CD14-positive monocyte (primary cell): ENCODE data around the gene PRKX. TPM values are rescaled to one million over a fixed set of nuclear protein-coding genes. Genes with fewer than 3 reads are reported as not detected.
A peak's percentile ranks its signal among the peaks of the same experiment; 100 is the strongest.

Source experiments
- DNase-seq, 3 donors: peaks; one replicate each; pipeline ENCODE4 v3.0.0-alpha.2; 2011 to 2022
- H2AFZ ChIP-seq: 2 replicates; pipeline ENCODE4 v1.6.0; 2012; ENCODE audit warnings: mild to moderate bottlenecking, low read depth, low read length, inconsistent platforms; ENCODE audit not compliant: insufficient read depth, poor library complexity, severe bottlenecking
- H3K27ac ChIP-seq, 2 donors: 1 replicate in 1 of 2; 2 replicates in 1 of 2; pipeline ENCODE4 v1.5.1; 2012 to 2013; ENCODE audit warnings: low read length in 2 of 2, control low read depth in 1 of 2, inconsistent platforms in 1 of 2, low read depth in 1 of 2, mild to moderate bottlenecking in 1 of 2
- H3K27me3 ChIP-seq, 2 donors: one replicate each; pipeline versions ENCODE4 v1.6.0 to v1.6.1; 2011 to 2013; ENCODE audit warnings: low read length in 2 of 2; ENCODE audit not compliant: control insufficient read depth in 2 of 2, insufficient read depth in 2 of 2
- H3K36me3 ChIP-seq, 2 donors: replicated peaks in 1 of 2; 1 replicate in 1 of 2; 2 replicates in 1 of 2; pipeline versions ENCODE4 v1.5.1 to v1.6.1; 2012 to 2013; ENCODE audit warnings: low read length in 2 of 2, control low read depth in 1 of 2, inconsistent platforms in 1 of 2, mild to moderate bottlenecking in 1 of 2; ENCODE audit not compliant: insufficient read depth in 2 of 2, control insufficient read depth in 1 of 2
- H3K4me1 ChIP-seq, 2 donors: 1 replicate in 1 of 2; 2 replicates in 1 of 2; pipeline versions ENCODE4 v1.5.1 to v1.6.1; 2012 to 2013; ENCODE audit warnings: low read length in 2 of 2, control low read depth in 1 of 2, inconsistent platforms in 1 of 2, mild to moderate bottlenecking in 1 of 2, moderate library complexity in 1 of 2; ENCODE audit not compliant: insufficient read depth in 2 of 2, control insufficient read depth in 1 of 2
- H3K4me2 ChIP-seq: replicated peaks from 2 replicates; pipeline ENCODE3; 2012; ENCODE audit warnings: low read length, moderate library complexity, mild to moderate bottlenecking; ENCODE audit not compliant: poor library complexity, severe bottlenecking; ENCODE audit errors: extremely low read depth
- H3K4me3 ChIP-seq, 3 experiments: fragments of 200-600 bp in 1 of 3; sonication (generic) in 1 of 3; replicated peaks in 1 of 3; 1 replicate in 2 of 3; 2 replicates in 1 of 3; pipeline ENCODE4 v1.5.1; 2011 to 2013; ENCODE audit warnings: low read length in 3 of 3, mild to moderate bottlenecking in 3 of 3, control low read depth in 2 of 3, low read depth in 2 of 3, inconsistent platforms in 1 of 3, moderate library complexity in 1 of 3
- H3K79me2 ChIP-seq: 2 replicates; pipeline ENCODE4 v1.6.0; 2012; ENCODE audit warnings: mild to moderate bottlenecking, control low read depth, inconsistent platforms, low read length, moderate library complexity; ENCODE audit not compliant: insufficient read depth
- H3K9ac ChIP-seq: 2 replicates; pipeline ENCODE4 v1.6.0; 2017; ENCODE audit warnings: low read length, mild to moderate bottlenecking; ENCODE audit not compliant: insufficient read depth, poor library complexity, severe bottlenecking
- H3K9me3 ChIP-seq, 2 donors: replicated peaks in 1 of 2; 1 replicate in 1 of 2; 2 replicates in 1 of 2; pipeline versions ENCODE4 v1.5.1 to v1.6.1; 2012 to 2013; ENCODE audit warnings: low read length in 2 of 2, control low read depth in 1 of 2; ENCODE audit not compliant: control insufficient read depth in 1 of 2, insufficient read depth in 1 of 2
- H4K20me1 ChIP-seq: 2 replicates; pipeline ENCODE4 v1.6.0; 2012; ENCODE audit warnings: mild to moderate bottlenecking, low read length, control low read depth, moderate library complexity; ENCODE audit not compliant: insufficient read depth
- H3K27ac Mint-ChIP-seq, 7 donors: one replicate each; pipeline ENCODE4 v1.8.0; 2020; ENCODE audit warnings: mild to moderate bottlenecking in 7 of 7, mixed read lengths in 7 of 7, moderate library complexity in 6 of 7, inconsistent platforms in 2 of 7
- H3K27me3 Mint-ChIP-seq, 3 donors: one replicate each; pipeline ENCODE4 v1.8.0; 2021 to 2022; ENCODE audit warnings: low read depth in 3 of 3, mild to moderate bottlenecking in 3 of 3, mixed read lengths in 3 of 3, moderate library complexity in 3 of 3, inconsistent platforms in 1 of 3
- H3K36me3 Mint-ChIP-seq, 2 donors: one replicate each; pipeline ENCODE4 v1.8.0; 2020; ENCODE audit warnings: mixed read lengths in 2 of 2, inconsistent platforms in 1 of 2, mild to moderate bottlenecking in 1 of 2
- H3K4me1 Mint-ChIP-seq: one replicate; pipeline ENCODE4 v1.8.0; 2020; ENCODE audit warnings: mild to moderate bottlenecking, mixed read lengths
- H3K4me3 Mint-ChIP-seq, 2 donors: one replicate each; pipeline ENCODE4 v1.8.0; 2020; ENCODE audit warnings: mild to moderate bottlenecking in 2 of 2, mixed read lengths in 2 of 2, moderate library complexity in 1 of 2
- H3K9me3 Mint-ChIP-seq, 7 donors: one replicate each; pipeline ENCODE4 v1.8.0; 2020 to 2022; ENCODE audit warnings: mixed read lengths in 7 of 7, mild to moderate bottlenecking in 6 of 7, moderate library complexity in 6 of 7, inconsistent platforms in 2 of 7
- CTCF ChIP-seq: fragments of 200-600 bp; IDR thresholded peaks from one replicate; pipeline ENCODE4 v1.8.0; 2022; ENCODE audit warnings: antibody characterized with exemption, mild to moderate bottlenecking
- WGBS: methylation state at CpG from one replicate; pipeline ENCODE4 v1.1.5; 2013; ENCODE audit warnings: missing lambda C conversion rate; ENCODE audit not compliant: insufficient coverage; 5-methylcytosine and 5-hydroxymethylcytosine counted together
- intact Hi-C, 2 donors: fragments of 100-400 bp; cut with micrococcal nuclease; formaldehyde crosslinking; loops; one replicate each; pipeline versions ENCODE4 v1.15.0 to v1.15.1; 2023
- polyA plus RNA-seq, 3 donors: library from polyadenylated mRNA; depleted of rRNA in 1 of 3; unstranded in 2 of 3; stranded (reverse) in 1 of 3; fragments of 300-500 nt in 2 of 3; fragments of >200 nt in 1 of 3; fragmentation: Illumina TruSeq in 2 of 3; gene quantifications; 1 replicate in 2 of 3; 2 replicates in 1 of 3; pipeline ENCODE4 v1.2.3, GENCODE V29; 2012 to 2021

Gene PRKX
- polyA plus RNA-seq, 3 donors, result 41.6 to 47.0 (median 46.2) TPM

- Histone ChIP-seq H3K4me1 (peaks cover 55 to 63% of the 10 kb centered on the region in 2 donors), H3K4me2 (peak overlapping the region; percentile 84), H3K36me3 (peaks cover 0 to 10% of the 10 kb centered on the region in 2 donors), H2AFZ (peak overlapping the region; percentile 75), H3K4me3 (peak overlapping the region; percentile 50 to 98 (median 83)), H3K79me2 (peaks cover 74% of the 10 kb centered on the region), H3K27ac (peak overlapping the region; percentile 81 to 95), H3K9me3 (no peaks in the 10 kb centered on the region), H3K9ac (peak overlapping the region; percentile 69), H4K20me1 (peaks cover 2% of the 10 kb centered on the region), H3K27me3 (no peaks in the 10 kb centered on the region)
- WGBS, result no CpG with 5 or more reads among the region's 9 CpGs
- Mint-ChIP-seq H3K27ac (peak overlapping the region; percentile 90 to 98 (median 95)), H3K27me3 (no peaks in the 10 kb centered on the region), H3K4me3 (peak overlapping the region; percentile 68 to 91), H3K36me3 (peaks cover 2 to 18% of the 10 kb centered on the region in 2 donors), H3K4me1 (peaks cover 53% of the 10 kb centered on the region), H3K9me3 (peaks cover 0 to 2% (median 0%) of the 10 kb centered on the region in 7 donors)
- DNase-seq, result peak; percentile 35 to 50 (median 39)
- no peak for TF ChIP-seq CTCF
- intact Hi-C loops, result no loop called here
These were observed 13.5 kb downstream of the PRKX start for GRCh38 chrX:3699821-3700381.

GRCh38 chrX:3697701-3698279, 15.7 kb downstream of the PRKX start:
- Histone ChIP-seq H3K4me2 (peak overlapping the region; percentile 10), H3K79me2 (peaks cover 69% of the 10 kb centered on the region), H3K9me3 (no peaks in the 10 kb centered on the region), H3K27me3 (no peaks in the 10 kb centered on the region), H3K36me3 (no peaks in the 10 kb centered on the region), H3K4me3 (no peak overlapping the region), H2AFZ (no peak overlapping the region), H3K27ac (peak overlapping the region; percentile 50 to 63), H3K9ac (no peak overlapping the region), H4K20me1 (peaks cover 8% of the 10 kb centered on the region), H3K4me1 (peaks cover 64 to 70% of the 10 kb centered on the region in 2 donors)
- no peak for TF ChIP-seq CTCF
- peak in 1 of 3 donors; percentile 16 for DNase-seq
- H3K4me3 Mint-ChIP-seq, result no peak overlapping the region
- H3K4me1 Mint-ChIP-seq, result peaks cover 56% of the 10 kb centered on the region
- peaks cover 0 to 4% of the 10 kb centered on the region in 2 donors for H3K36me3 Mint-ChIP-seq
- peaks cover 0 to 2% (median 2%) of the 10 kb centered on the region in 3 donors for H3K27me3 Mint-ChIP-seq
- intact Hi-C loops, result no loop called here
- H3K9me3 Mint-ChIP-seq, result peaks cover 0 to 2% (median 0%) of the 10 kb centered on the region in 7 donors
- 71% methylated on average over 8 of the region's 16 CpGs for whole genome bisulfite sequencing
- H3K27ac Mint-ChIP-seq, result peak overlapping the region; percentile 47 to 85 (median 63)
